ENCODE measurements around the gene RGS14. TPM values are rescaled to one million over a fixed set of nuclear protein-coding genes. Genes with fewer than 3 reads are reported as not detected.
A peak's percentile ranks its signal among the peaks of the same experiment; 100 is the strongest.

The RGS14 gene
- total RNA-seq, 4 donors from 2014 or later = 16.5 to 49.6 (median 24.4) TPM

DNA sequence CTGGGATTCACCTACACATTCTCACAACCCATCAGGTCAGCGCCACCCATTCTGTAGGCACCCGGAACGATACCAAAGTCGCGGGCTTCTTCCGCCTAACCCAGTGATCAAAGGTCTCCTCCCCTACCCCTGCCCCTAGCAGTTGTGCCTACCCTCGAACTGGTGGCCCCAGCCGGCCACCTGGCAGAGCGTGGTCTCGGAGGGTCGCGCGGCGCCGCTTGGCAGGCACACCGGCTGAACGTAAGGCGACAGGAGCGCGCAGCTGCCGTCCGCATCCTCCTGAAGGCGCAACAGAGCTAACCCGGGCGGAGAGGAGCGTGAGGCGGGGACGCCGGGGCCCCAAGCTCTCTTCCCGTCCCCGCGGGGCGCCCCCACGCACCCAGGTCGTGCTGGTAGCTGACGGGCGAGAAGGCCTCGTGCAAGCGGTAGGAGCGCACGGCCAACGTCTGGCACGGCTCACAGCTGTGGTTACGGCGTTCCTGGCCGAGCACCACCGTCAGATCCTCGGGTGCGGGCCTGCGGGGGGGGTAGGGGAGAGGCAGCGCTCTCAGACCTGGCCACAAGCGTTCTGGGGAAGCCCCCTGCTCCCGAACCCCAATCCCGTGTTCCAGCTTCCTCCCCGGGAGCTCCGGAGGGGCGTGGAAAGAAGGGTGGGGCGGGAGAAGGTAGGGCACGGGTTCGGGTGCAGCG lies 45.5 kb downstream of the RGS14 start:
- no peaks in the 10 kb centered on the region for H3K9me3 ChIP-seq
- H3K4me3 ChIP-seq = peak overlapping the region in 3 of 4 donors; percentile 34 to 81 (median 60)
- 2% methylated on average over 49 of the region's 61 CpGs; no CpG with 5 or more reads in 1 of the 2 donors for WGBS, 2 donors (ENCODE audit: low coverage in 1 of 2)
- no peaks in the 10 kb centered on the region for H3K36me3 ChIP-seq
- no peak for TF ChIP-seq CTCF (IDR thresholded peaks at IDR 0.05)
- no peak for TF ChIP-seq POLR2AphosphoS5 (IDR thresholded peaks at IDR 0.05)
- TF ChIP-seq EP300 (IDR thresholded peaks at IDR 0.05; ENCODE audit: low read depth) = no peak
- TF ChIP-seq POLR2A (IDR thresholded peaks at IDR 0.05) = no peak
- peaks cover 48% of the 10 kb centered on the region for H3K27me3 ChIP-seq
- intact Hi-C loops (cut with DNase I; ENCODE audit: low total_unique reads) = loop anchor here (2.0 kb wide), 2 partner anchors 44 to 52 kb away; partner anchors contain the start of gene PRR7
- peak overlapping the region; percentile 61 to 86 (median 74) for H3K27ac ChIP-seq
- peaks cover 20 to 50% (median 42%) of the 10 kb centered on the region in 4 donors for H3K4me1 ChIP-seq
- in situ Hi-C loops (cut with MboI; ENCODE audit: low pct_ligation_motif_present in 1 of 4, low pct_unique_long_range_greater_than_20kb in 1 of 4, low sequenced_read_pairs in 3 of 4) = no loop called here
- peak; percentile 58 for DNase-seq

DNA sequence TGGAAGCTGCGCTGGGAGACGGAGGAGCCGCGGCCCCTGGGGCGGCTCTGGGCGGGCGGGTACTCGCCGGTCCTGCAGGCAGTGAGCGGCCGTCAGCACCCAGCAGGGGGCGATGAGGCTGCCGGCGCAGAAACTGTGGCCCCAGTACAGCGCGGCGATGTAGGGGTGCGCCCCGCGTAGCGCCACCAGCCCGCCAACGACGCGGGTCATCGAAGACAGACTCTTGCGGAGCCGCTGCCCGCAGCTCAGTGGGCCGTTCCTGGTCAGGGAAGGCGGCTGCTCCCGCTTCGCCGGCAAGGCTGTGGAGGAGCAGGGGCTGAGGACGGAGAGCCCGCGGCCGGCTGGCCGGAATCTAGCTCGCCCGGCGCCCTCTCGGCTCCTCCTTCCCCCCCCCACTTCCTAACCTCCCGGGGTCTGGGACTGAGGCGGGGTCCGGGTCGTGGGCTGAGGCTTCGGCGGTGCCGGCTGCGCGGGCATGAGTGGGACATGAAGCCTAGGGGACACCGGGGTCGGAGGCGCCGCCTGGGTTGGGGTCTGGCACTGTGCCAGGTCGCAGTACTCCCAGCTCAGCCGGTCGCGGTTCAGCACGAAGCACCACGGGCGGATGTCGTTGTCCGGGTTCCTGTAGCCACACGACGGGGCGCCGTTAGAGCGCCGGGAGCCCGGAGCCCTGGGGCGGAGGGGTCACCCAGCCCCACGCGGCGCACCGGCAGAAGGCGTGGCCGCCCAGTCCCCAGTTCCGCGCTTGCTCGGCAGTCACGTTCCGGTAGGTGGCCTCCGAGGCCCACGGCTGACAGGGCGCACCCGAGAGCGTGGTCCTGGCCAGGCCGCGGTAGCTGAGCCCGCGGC lies 46.3 kb downstream of the RGS14 start:
- WGBS, 2 donors (ENCODE audit: low coverage in 1 of 2) = 0% methylated on average over 53 of the region's 93 CpGs; no CpG with 5 or more reads in 1 of the 2 donors
- in situ Hi-C loops (cut with MboI; ENCODE audit: low pct_ligation_motif_present in 1 of 4, low pct_unique_long_range_greater_than_20kb in 1 of 4, low sequenced_read_pairs in 3 of 4) (no loop called here), intact Hi-C loops (cut with DNase I; ENCODE audit: low total_unique reads) (loop anchor here (2.0 kb wide), 2 partner anchors 43 to 51 kb away; partner anchors contain the start of gene PRR7)
- TF ChIP-seq CTCF (IDR thresholded peaks at IDR 0.05) (peak; percentile 65 to 87 (median 68)), POLR2A (IDR thresholded peaks at IDR 0.05) (no peak), EP300 (IDR thresholded peaks at IDR 0.05; ENCODE audit: low read depth) (no peak), POLR2AphosphoS5 (IDR thresholded peaks at IDR 0.05) (peak; percentile 14 to 47 (median 14))
- peak overlapping the region; percentile 2 to 81 (median 47) for H3K4me3 ChIP-seq
- peak overlapping the region; percentile 61 to 86 (median 74) for H3K27ac ChIP-seq
- H3K4me1 ChIP-seq = peaks cover 20 to 50% (median 42%) of the 10 kb centered on the region in 4 donors
- H3K9me3 ChIP-seq = no peaks in the 10 kb centered on the region
- DNase-seq = peak; percentile 92
- no peaks in the 10 kb centered on the region for H3K36me3 ChIP-seq
- H3K27me3 ChIP-seq = peaks cover 48% of the 10 kb centered on the region

- in situ Hi-C loops (cut with MboI; ENCODE audit: low pct_ligation_motif_present in 1 of 4, low pct_unique_long_range_greater_than_20kb in 1 of 4, low sequenced_read_pairs in 3 of 4) = no loop called here
- intact Hi-C loops (cut with DNase I; ENCODE audit: low total_unique reads) = no loop called here
- Histone ChIP-seq H3K27me3 (peaks cover 42% of the 10 kb centered on the region), H3K4me3 (peak overlapping the region in 3 of 4 donors; percentile 34 to 81 (median 60)), H3K36me3 (no peaks in the 10 kb centered on the region), H3K9me3 (no peaks in the 10 kb centered on the region), H3K27ac (peak overlapping the region; percentile 61 to 86 (median 74)), H3K4me1 (peaks cover 20 to 47% (median 39%) of the 10 kb centered on the region in 4 donors)
- 0 to 38% methylated on average over 1 to 15 of the region's 16 CpGs for WGBS, 2 donors (ENCODE audit: low coverage in 1 of 2)
- DNase-seq = no peak
- no peak for TF ChIP-seq POLR2A (IDR thresholded peaks at IDR 0.05)
- peak in 1 of 5 experiments; percentile 2 for TF ChIP-seq CTCF (IDR thresholded peaks at IDR 0.05)
- no peak for TF ChIP-seq POLR2AphosphoS5 (IDR thresholded peaks at IDR 0.05)
Observed at GRCh38 chr5:177404641-177405179, 47.0 kb downstream of the RGS14 start.

- peaks cover 20 to 41% (median 33%) of the 10 kb centered on the region in 4 donors for H3K4me1 ChIP-seq
- TF ChIP-seq EP300 (IDR thresholded peaks at IDR 0.05; ENCODE audit: low read depth) = no peak
- TF ChIP-seq POLR2AphosphoS5 (IDR thresholded peaks at IDR 0.05) = no peak
- TF ChIP-seq CTCF (IDR thresholded peaks at IDR 0.05) = no peak
- TF ChIP-seq POLR2A (IDR thresholded peaks at IDR 0.05) = no peak
- intact Hi-C loops (cut with DNase I; ENCODE audit: low total_unique reads) (no loop called here), in situ Hi-C loops (cut with MboI; ENCODE audit: low pct_ligation_motif_present in 1 of 4, low pct_unique_long_range_greater_than_20kb in 1 of 4, low sequenced_read_pairs in 3 of 4) (no loop called here)
- no peaks in the 10 kb centered on the region for H3K36me3 ChIP-seq
- peaks cover 36% of the 10 kb centered on the region for H3K27me3 ChIP-seq
- no peak for DNase-seq
- H3K4me3 ChIP-seq = no peak overlapping the region
- WGBS, 2 donors (ENCODE audit: low coverage in 1 of 2) = 83% methylated on average over 2 of the region's 2 CpGs; no CpG with 5 or more reads in 1 of the 2 donors
- no peaks in the 10 kb centered on the region for H3K9me3 ChIP-seq
- no peak overlapping the region for H3K27ac ChIP-seq
Observed at GRCh38 chr5:177405312-177405711, 47.6 kb downstream of the RGS14 start.
